ENCODE results near the gene HES3. TPM values are rescaled to one million over a fixed set of nuclear protein-coding genes. Genes with fewer than 3 reads are reported as not detected.

Gene HES3
- total RNA-seq, 3 donors from 2014 or later: not detected

DNA sequence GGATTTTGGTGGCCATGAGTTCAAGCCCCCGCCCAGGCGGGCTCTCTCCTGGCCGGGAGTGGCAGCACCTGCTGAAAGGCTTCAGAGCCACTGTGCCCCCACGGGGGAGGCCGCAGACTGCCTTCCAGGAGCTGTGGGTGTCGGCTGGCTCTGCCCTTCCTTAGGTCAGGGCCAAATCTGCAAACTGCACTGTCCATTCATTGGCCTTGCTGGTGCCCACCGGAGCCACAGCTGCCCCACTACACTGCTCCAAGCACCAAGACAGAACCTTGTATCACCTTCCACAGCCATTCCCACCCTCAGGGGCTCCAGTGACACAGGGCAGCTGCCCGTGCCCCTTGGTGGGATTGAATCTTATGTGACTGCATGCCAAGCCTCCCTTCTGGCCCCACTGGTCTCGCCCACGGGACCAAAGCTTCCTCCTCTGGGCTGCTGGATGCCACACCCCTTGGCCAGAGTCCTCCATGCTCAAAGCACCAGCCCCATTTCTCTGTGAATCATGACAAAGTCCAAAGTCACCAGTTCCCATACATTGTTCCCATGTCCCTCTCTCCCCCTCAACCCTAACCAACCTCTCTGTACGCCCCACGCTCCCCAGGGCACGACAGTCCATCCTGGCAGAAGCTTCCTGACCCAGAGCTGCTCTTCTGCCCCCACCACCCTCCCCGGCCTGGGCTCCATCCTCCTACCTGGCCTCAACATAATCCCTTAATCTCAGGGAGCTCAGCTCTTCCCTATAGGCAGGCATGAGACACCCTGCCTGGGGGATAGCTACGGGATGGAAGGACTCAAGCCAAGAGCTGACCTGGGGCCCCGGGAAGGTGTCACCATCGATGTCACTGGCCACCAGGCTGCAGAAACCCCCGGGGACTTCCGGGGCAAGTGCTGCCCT lies 37.8 kb downstream of the HES3 start:
- H3K4me1 Mint-ChIP-seq (ENCODE audit: low read depth): no peaks in the 10 kb centered on the region
- H3K36me3 Mint-ChIP-seq (ENCODE audit: insufficient read depth): no peaks in the 10 kb centered on the region
- no peak for DNase-seq
- no peak overlapping the region for H3K4me3 Mint-ChIP-seq
- ATAC-seq: no peak
- no peaks in the 10 kb centered on the region for H3K9me3 Mint-ChIP-seq
- H3K27me3 Mint-ChIP-seq (ENCODE audit: low read depth): no peaks in the 10 kb centered on the region

DNA sequence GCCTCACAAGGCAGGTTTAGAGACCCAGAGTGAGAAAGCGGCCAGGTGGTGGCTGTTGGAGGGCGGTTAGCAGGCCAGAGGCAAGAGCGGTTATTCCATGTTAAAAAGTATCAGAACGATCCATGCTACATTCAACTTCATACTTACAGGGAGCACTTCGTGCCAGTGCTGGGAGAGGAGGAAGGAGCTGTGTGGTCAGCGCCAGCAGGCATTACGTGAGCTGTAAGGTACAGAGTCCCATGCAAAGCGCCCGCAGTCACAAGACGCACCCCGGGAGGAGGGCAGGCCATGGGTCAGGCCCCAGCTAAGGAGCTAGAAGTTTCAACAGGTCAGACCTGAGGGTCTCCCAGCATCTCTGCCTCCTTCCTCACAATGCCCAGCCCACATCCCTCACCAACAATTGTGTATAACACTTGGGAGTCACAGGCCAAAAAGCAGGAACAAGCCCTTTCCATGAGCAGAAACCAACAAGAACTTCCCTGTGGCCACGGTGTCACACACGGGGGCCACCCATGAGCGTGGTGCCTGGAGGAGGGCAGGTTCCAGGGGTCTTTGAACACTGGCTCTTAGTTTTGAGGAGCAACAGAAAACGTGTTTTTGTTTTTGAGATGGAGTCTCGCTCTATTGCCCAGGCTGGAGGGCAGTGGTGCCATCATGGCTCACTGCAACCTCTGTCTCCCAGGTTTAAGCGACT lies 38.7 kb downstream of the HES3 start:
- Mint-ChIP-seq H3K36me3 (ENCODE audit: insufficient read depth) (no peaks in the 10 kb centered on the region), H3K27me3 (ENCODE audit: low read depth) (no peaks in the 10 kb centered on the region), H3K4me1 (ENCODE audit: low read depth) (no peaks in the 10 kb centered on the region), H3K4me3 (no peak overlapping the region), H3K9me3 (no peaks in the 10 kb centered on the region)
- DNase-seq: no peak
- ATAC-seq: no peak

DNA sequence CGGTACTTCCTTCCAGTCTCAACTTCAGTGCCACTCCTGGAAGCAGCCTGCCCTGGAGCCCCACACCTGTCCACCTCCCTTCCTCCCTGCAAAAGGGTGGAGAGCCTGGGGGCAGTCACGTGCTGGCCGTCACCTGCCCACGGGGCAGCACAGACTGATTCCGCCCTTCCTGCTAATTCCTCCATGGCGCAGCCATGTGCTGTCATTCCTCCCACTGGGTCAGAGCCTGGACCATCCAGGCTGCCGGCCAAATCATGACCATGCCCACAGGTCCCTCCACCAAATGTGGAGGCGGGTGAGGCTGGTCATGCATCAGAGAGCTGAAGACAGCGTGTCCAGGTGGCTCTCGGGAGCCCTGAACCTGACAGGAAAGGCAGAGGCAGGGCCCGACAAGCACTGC lies 41.4 kb downstream of the HES3 start:
- Mint-ChIP-seq H3K9me3 (no peaks in the 10 kb centered on the region), H3K36me3 (ENCODE audit: insufficient read depth) (no peaks in the 10 kb centered on the region), H3K4me3 (no peak overlapping the region), H3K27me3 (ENCODE audit: low read depth) (no peaks in the 10 kb centered on the region), H3K4me1 (ENCODE audit: low read depth) (no peaks in the 10 kb centered on the region)
- ATAC-seq (no peak), DNase-seq (no peak)

DNA sequence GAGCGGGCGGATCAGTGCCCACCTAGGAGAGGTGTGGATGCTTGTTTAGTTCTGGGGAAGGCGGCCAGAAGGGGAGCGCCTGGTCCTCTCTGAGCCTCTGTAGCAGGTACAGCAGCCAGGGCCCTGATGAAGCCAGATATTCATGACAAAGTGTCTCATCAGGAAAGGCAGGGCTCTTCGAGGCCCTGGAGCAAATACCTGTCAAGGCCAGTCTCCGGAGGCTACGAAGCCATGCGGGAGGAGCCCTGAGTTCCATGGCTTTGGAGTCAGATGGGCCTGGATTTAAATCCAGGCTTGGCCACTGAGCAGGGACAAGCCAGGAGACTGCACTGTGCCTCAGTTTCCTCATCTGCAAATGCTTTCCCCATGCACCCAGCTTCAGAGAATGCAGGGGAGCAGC lies 42.3 kb downstream of the HES3 start:
- Mint-ChIP-seq H3K36me3 (ENCODE audit: insufficient read depth) (no peaks in the 10 kb centered on the region), H3K4me3 (no peak overlapping the region), H3K27me3 (ENCODE audit: low read depth) (no peaks in the 10 kb centered on the region), H3K4me1 (ENCODE audit: low read depth) (no peaks in the 10 kb centered on the region), H3K9me3 (no peaks in the 10 kb centered on the region)
- DNase-seq (no peak), ATAC-seq (no peak)

DNA sequence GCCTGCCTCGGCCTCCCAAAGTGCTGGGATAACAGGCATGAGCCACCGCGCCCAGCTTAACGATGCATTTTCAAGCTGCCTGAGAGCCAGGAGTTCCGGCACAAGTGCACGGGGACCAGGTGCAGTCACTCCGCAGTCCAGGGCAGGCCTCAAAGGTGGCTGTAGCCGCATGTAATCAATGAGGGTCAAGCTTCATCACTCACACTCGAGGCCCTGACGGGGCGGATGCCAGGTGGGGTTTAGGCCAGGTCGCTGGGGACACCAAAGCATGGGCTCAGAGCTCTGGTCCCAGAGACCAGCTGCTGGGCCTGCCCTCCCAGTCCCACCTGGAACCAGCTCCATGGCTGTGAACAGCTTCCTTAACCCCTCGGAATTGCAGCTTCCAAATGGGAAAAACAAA lies 43.0 kb downstream of the HES3 start:
- H3K4me1 Mint-ChIP-seq (ENCODE audit: low read depth): no peaks in the 10 kb centered on the region
- no peaks in the 10 kb centered on the region for H3K9me3 Mint-ChIP-seq
- DNase-seq: no peak
- no peaks in the 10 kb centered on the region for H3K36me3 Mint-ChIP-seq (ENCODE audit: insufficient read depth)
- no peaks in the 10 kb centered on the region for H3K27me3 Mint-ChIP-seq (ENCODE audit: low read depth)
- ATAC-seq: no peak
- H3K4me3 Mint-ChIP-seq: no peak overlapping the region

DNA sequence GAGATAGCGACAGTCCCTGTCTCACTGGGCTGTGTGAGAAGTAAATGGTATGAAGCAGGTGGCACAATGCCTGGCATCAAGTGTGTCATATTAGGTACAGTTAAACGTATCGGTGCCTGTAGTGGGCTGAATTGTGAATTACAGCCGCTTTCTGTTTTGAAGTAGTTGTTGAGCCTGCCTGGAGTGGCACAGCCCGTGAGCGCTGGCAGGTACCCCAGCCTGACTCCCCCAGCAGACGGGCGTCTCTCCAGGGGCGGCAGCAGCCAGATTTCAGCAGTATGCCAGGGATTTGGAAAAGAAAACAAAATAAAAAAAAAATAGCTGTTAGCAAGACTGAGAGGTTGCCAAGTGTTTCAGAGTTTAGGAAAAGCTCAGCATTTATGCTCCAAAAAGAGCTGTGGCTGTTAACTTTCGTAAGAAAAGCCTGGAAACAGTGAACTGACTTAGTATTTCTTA lies 43.5 kb downstream of the HES3 start:
- no peaks in the 10 kb centered on the region for H3K27me3 Mint-ChIP-seq (ENCODE audit: low read depth)
- H3K36me3 Mint-ChIP-seq (ENCODE audit: insufficient read depth): no peaks in the 10 kb centered on the region
- H3K9me3 Mint-ChIP-seq: no peaks in the 10 kb centered on the region
- H3K4me1 Mint-ChIP-seq (ENCODE audit: low read depth): no peaks in the 10 kb centered on the region
- H3K4me3 Mint-ChIP-seq: no peak overlapping the region
- DNase-seq (no peak), ATAC-seq (no peak)

DNA sequence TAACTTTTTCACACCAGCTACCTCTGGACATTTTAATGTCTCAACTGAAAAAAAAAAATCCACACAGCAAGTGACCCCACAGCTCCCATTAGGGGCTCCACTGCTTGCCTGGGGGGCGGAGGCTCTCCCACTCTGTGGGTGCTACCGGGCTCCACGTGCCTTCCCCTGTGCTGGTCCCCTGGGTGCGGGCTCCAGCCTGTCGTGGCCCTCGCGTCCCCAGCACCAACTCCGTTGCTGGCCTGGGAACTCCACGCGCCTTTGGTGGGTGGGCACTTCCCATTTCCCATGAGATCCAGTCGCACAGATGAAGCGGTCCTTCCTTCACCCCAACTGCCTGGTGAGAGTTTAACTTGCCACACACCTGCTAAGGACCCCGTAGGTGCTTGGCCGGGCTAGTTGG lies 44.0 kb downstream of the HES3 start:
- ATAC-seq (no peak), DNase-seq (no peak)
- Mint-ChIP-seq H3K27me3 (ENCODE audit: low read depth) (no peaks in the 10 kb centered on the region), H3K36me3 (ENCODE audit: insufficient read depth) (no peaks in the 10 kb centered on the region), H3K9me3 (no peaks in the 10 kb centered on the region), H3K4me3 (no peak overlapping the region), H3K4me1 (ENCODE audit: low read depth) (no peaks in the 10 kb centered on the region)

DNA sequence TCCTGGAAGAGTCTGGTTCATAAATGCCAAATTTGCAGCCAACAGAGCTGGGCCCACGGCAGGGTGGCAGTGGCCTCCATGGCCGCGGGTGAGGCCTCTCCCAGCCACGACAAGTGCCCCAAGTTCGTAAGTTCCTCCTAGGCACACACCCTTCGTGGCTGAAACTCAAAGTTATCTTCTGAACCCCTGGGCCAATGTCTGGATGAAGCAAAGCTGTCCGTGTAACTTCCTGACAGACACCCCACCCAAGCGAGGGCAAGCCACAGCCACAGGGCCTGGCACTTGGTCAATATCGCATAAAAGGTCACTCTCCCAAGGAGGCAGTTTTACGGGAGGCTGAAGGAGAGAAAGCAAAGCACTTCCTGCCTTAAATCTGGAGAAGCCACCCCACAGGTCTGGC lies 44.7 kb downstream of the HES3 start:
- no peaks in the 10 kb centered on the region for H3K27me3 Mint-ChIP-seq (ENCODE audit: low read depth)
- DNase-seq (no peak), ATAC-seq (no peak)
- H3K9me3 Mint-ChIP-seq: no peaks in the 10 kb centered on the region
- no peaks in the 10 kb centered on the region for H3K4me1 Mint-ChIP-seq (ENCODE audit: low read depth)
- no peaks in the 10 kb centered on the region for H3K36me3 Mint-ChIP-seq (ENCODE audit: insufficient read depth)
- H3K4me3 Mint-ChIP-seq: no peak overlapping the region

DNA sequence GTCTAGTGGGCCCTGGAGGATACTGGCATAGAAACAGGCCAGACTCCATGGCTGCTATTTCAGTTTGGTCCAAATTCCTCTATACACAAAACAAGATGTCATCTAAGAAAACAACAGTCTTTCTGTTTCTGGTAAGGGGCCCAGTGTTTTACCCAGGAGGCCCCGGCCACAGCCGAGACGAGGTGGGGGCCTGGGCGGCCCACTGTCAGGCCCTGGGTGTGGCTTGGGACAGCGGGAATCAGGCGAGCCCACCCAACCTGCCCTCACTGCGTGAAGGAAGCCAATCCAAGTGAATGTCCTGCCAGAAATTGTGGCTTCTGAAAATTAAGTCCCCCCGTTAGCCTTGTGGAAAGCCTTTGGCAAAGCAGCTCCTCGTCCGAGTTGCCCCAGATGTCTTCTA lies 48.1 kb downstream of the HES3 start:
- Mint-ChIP-seq H3K4me1 (ENCODE audit: low read depth) (peaks cover 3% of the 10 kb centered on the region), H3K27me3 (ENCODE audit: low read depth) (no peaks in the 10 kb centered on the region), H3K4me3 (no peak overlapping the region), H3K36me3 (ENCODE audit: insufficient read depth) (peaks cover 3% of the 10 kb centered on the region), H3K9me3 (no peaks in the 10 kb centered on the region)
- DNase-seq (no peak), ATAC-seq (no peak)

DNA sequence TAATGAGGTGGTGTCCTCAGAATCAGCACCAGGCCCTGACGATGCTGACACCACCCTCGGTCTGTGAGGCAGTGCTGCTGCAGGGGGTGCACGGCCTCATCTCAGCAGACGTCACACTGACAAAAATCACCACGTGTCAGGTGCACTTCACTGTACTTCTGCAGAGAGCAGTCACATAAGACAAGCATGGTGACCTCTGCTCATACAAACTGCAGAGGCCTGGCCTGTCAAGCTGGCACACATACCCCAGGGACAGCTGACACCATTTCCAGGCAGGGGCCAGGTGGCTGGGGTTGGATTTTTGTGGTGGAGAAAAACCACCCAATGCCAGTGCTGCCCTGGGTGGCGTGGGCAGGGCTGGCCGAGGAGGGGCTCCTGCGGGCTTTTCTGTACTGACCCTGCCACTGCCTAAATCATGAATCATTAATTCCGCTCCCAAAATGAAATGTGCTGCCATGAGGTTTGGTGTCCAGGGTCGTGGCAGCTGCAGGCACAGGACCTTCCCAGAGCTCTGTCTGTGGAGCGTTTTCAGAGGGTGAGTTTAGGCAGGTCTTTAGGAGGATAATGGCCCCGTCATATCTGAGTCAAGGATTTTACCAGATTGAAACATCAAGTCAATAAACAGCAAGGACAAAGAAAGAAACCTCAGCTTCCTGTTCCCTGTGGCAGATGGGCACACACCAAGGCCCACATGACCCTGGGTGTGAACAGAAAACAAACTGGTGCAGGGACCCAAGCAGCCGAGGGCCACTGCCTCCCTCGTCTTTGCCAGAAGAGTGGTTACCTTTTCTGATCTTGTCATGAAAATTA lies 50.3 kb downstream of the HES3 start:
- Mint-ChIP-seq H3K4me1 (ENCODE audit: low read depth) (peaks cover 3% of the 10 kb centered on the region), H3K9me3 (no peaks in the 10 kb centered on the region), H3K36me3 (ENCODE audit: insufficient read depth) (peaks cover 3% of the 10 kb centered on the region), H3K27me3 (ENCODE audit: low read depth) (no peaks in the 10 kb centered on the region), H3K4me3 (no peak overlapping the region)
- DNase-seq: no peak
- ATAC-seq: no peak

DNA sequence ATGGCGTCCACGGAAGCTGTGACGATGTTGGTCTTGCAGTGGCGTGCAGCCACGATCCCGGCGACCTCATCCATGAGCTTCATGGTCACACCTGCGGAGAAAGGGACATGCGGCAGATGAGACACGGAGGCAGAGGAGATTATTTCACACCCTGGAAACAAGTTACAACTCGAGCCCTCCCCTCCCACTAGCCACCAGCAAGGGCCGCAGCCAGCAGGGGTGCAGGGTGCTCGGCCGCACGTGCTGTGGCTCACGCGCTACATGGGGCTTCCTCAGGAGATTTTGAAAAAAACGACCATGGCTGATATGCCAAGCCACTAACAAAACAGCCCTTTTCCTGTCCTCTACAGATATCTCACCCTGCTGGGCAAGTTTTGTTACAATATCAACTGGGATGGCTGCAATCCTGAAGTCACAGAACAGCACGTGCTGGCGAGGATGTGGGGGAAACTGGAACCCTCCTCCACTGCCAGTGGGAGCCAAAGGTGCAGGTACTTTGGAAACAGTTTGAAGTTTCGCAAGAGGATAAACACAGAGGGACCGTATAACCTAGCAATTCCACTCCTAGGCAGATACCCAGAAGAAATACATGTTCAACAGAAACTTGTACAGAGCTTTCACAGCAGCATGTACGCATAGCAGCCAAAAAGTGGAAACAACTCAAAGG lies 51.0 kb downstream of the HES3 start:
- Mint-ChIP-seq H3K36me3 (ENCODE audit: insufficient read depth) (peaks cover 3% of the 10 kb centered on the region), H3K27me3 (ENCODE audit: low read depth) (no peaks in the 10 kb centered on the region), H3K9me3 (no peaks in the 10 kb centered on the region), H3K4me1 (ENCODE audit: low read depth) (peaks cover 3% of the 10 kb centered on the region), H3K4me3 (no peak overlapping the region)
- DNase-seq: no peak
- no peak for ATAC-seq

Measured in activated T-cell treated with anti-CD3 and anti-CD28 coated beads, Interleukin-2, amount 50 U/mL, for 4 hours (primary cell).